VCaP (cell line): ENCODE results near the gene SIGLEC5.

ENCODE experiments used
- H3K27ac ChIP-seq: fragments of 450-650 bp; 2 replicates; pipeline ENCODE4 v1.5.1; 2017
- TF ChIP-seq, protein P1 (sequence below): fragments of 450-650 bp; conservative IDR thresholded peaks from 2 replicates; pipeline ENCODE4 v1.5.1; 2017; ENCODE audit warnings: mild to moderate bottlenecking, moderate library complexity

Gene SIGLEC5

DNA sequence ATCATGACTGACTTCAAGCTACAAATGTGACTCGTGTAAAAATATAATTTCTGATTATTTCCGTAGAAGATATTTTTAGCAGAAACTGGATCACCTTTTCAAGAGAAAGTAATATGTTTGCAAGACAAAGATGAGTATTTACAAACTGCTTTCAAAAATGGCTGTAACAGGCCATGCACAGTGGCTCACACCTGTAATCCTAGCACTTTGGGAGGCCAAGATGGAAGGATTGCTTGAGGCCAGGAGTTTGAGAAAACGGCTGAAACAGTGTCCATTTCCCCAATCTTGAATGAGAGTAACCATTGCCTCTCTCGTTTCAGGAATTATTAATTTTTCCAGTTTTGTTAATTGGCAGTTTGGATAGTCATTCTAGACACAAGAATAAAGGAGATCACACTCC lies 62.6 kb downstream of the SIGLEC5 start:
- TF ChIP-seq, protein P1, sequence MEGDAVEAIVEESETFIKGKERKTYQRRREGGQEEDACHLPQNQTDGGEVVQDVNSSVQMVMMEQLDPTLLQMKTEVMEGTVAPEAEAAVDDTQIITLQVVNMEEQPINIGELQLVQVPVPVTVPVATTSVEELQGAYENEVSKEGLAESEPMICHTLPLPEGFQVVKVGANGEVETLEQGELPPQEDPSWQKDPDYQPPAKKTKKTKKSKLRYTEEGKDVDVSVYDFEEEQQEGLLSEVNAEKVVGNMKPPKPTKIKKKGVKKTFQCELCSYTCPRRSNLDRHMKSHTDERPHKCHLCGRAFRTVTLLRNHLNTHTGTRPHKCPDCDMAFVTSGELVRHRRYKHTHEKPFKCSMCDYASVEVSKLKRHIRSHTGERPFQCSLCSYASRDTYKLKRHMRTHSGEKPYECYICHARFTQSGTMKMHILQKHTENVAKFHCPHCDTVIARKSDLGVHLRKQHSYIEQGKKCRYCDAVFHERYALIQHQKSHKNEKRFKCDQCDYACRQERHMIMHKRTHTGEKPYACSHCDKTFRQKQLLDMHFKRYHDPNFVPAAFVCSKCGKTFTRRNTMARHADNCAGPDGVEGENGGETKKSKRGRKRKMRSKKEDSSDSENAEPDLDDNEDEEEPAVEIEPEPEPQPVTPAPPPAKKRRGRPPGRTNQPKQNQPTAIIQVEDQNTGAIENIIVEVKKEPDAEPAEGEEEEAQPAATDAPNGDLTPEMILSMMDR: no peak

DNA sequence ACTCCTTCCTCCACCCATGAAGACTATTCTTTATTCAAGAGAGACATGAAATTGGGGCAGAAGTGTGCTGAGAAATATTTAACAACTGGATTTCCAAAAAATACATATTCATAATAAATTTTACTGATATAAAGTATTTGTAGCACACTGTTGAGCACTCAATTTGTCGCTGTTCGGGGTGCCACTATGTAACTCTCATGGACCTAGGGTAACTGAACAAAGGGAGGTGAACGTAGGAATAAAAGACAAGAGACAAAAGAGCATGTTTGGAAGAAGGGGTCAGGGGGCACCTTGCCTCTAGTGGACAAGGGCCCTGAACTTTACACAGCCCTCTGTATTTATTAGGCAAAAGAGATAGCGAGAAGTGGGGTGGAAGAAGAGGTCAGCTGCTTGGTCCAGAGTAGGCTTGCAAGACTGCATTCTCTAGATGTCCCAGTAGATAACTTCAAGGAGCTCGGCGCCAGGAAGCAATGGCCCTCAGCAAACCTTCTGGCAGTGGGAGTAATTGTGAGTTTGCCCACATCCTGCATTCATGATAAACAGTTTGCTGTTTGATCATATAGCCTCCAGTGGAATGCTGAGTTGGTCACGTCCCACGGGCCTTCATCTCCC lies 63.6 kb downstream of the SIGLEC5 start:
- TF ChIP-seq, protein P1: no peak
- H3K27ac ChIP-seq: no peak overlapping the region

More for the DNA sequence above, 62.6 kb downstream of the SIGLEC5 start:
- H3K27ac ChIP-seq: no peak overlapping the region

DNA sequence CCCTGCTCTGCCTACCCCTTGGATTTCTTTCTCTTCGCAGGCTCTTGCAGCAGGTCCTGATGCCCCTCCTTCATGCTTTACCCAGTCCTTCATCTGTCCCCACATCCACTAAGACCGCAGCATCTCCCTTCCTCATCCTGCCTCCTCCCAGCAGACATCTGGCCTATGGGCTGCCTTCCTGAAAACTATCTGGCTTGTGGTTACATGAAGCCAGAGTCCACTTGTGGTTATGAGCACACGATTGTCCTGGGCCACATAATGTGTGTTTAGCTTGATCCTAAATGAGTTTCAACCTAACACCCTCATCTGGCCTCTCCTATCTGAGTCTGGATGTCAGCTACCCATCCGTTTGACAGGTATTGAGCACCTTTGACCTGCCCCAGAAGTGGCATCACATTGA lies 64.6 kb downstream of the SIGLEC5 start:
- no peak overlapping the region for H3K27ac ChIP-seq
- TF ChIP-seq, protein P1: no peak

DNA sequence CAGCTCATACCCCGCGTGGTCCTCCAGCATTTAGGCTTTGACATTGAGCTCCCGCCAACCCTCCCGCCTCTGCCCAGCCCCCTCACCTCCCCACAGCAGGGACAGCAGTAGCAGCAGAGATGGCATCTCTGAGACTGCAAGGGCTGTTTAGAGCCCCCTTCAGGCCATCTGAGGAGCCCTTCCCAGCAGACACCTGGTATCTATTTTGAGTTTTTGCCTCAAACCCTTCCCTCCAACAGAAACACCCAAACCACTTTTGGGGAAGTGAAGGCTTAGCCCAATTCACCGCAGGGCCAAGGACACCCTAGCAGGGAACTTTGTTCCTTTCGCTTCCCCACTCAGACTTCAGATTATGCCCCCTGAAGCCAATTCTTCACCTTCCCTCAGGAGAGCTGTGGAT lies 65.4 kb downstream of the SIGLEC5 start:
- TF ChIP-seq, protein P1: no peak
- H3K27ac ChIP-seq: no peak overlapping the region
